ENCODE measurements around the gene FYB1.

Gene FYB1

DNA sequence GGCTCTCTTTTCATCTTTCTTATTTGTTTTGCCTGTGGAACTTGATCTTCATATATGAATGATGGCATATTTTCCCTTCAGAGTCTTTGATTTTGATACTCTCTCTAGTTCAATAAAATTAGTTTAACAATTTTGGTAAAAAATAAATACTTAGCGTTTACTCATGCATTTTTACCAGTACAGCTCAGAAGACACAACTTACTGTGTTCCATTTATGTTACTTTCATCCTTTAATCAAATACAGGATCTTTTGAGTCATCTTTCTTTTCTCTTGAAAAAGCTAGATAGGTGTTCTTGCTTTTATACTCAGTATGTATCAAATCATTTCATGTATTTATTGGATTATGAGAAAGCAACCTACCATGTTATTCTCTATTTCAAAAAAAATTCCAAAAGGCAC is 98.0 kb downstream of the FYB1 start:
- no peak for DNase-seq (ENCODE audit: low read depth)

GRCh38 chr5:39120052-39120420 is 99.3 kb downstream of the FYB1 start:
- DNase-seq (ENCODE audit: low read depth), result no peak

DNA sequence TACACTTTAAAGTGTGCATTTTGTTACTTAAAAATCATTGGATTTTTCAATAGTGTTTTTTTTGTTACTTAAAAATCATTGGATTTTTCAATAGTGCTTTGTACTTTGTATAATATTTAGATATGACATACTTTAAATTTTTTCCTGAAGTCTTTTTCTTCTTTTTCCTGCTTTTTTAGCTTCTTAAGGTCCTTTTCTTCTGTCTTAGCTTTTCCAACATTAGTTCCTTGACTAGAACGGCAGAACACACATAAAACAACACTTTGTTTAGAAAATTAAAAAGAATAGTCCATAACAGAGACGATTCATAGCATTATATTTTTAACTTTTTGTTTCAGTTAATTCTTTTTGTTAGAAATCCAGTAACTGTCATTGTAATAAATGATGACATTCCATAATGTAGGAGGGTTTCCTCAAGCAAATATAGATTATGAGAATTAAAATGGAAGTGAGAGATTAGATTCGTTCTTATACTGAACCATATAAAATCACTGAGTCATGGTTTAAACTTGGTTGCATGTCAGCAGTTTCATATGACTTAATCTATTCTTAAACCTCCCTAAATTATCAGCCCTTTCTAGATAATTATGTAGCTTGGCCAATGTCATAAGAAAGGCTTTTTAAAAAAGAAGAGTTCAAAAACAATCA is 99.8 kb downstream of the FYB1 start:
- no peak for DNase-seq (ENCODE audit: low read depth)

DNA sequence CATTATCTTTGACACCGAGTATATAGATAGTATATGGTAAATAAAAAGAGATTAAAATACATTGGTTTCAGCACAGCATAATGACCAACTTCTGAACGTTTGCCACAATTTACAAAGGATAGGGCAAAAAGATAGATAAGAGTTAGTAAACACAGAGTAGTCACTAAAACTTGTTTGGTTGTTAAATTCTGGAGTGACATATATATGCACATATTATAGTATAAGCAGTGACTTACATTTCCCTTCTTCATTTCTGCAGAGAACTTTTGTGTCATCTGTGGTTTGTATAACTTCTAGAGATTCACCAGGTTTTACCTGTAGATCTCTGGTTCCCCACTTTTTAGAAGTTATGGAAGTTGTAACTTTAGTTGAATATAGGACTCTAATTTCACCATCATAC is 100.7 kb downstream of the FYB1 start:
- no peak for DNase-seq (ENCODE audit: low read depth)

DNA sequence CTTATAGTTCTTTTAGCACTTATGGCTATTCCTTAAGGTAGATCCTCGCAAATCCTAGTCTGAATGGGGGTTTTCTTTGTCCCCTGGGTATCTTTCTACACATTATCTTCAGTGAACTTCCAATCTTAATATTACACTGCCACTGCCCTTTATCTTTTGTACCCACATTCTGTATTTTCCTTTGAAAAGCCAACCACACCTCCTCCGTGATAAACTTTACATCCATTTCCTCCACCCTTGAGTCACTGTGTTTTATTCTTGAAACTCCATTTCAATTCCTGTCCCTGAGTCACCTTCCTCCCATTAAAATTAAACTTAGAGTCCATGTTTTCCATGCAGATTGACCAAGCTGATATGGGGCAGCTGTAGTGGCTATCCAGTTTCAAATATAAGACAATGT is 102.0 kb downstream of the FYB1 start:
- no peak for DNase-seq (ENCODE audit: low read depth)

DNA sequence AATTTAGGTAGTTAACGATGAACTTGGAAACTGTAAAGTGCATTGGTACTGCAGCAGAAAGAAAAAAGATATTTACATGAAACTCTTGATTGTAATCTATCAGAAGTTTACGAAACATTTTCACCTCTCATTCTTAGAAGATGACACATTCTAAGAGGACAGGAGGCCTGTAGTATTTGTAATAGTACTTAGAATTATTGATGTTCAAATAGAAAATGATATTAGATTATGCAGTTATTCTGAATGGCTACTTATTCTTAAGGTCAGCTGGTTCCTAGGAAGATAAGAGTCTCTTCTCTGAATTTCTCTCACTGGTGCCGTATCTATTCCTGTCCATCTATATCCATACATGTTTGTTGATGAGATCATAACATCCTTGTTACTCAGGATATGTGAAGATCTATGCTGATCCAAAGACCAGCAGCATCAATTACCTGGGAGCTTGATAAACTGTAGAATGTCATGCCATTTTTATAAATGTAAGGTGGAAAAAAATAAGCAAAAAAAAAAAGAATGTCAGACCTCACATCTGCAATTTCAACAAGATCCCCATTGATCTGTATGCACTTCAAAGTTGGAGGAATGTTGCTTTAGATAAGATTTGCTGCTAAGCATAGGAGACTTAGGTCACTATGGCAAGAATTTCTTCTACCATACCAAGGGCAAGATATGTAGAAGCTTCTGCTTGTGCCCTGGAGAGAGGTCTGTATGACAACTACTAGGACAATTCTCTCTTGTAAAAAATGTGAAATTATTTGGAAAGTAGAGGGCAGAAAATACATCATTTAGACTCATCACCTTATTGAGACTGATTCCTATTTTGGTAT is 102.8 kb downstream of the FYB1 start:
- DNase-seq (ENCODE audit: low read depth), result peak; percentile 16

- no peak for DNase-seq (ENCODE audit: low read depth)
These were observed 103.6 kb downstream of the FYB1 start for GRCh38 chr5:39115644-39116343.

DNA sequence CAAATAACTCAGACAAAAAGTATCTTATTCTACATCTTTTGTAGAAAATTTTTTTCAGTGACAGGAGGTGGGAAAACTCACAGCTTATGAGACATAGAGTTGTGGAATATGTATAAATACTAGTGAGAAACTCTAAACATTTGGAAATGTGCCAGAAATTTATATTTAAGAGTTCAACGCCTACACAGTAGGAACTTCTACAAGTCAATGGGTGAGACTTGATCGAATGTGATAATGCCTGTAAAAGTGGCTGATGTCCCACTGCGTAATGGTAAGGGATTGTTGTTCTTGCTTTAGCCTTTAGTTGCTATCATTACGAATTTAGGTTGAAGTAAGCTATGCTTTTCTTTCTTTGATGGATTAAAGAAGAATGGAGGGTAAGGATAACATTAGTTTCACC is 105.2 kb downstream of the FYB1 start:
- no peak for DNase-seq (ENCODE audit: low read depth)

- DNase-seq (ENCODE audit: low read depth), result no peak
These were observed 105.9 kb downstream of the FYB1 start for GRCh38 chr5:39113354-39113953.

- no peak for DNase-seq (ENCODE audit: low read depth)
These were observed 109.8 kb downstream of the FYB1 start for GRCh38 chr5:39109606-39110005.

GRCh38 chr5:39108987-39109386 is 110.4 kb downstream of the FYB1 start:
- no peak for DNase-seq (ENCODE audit: low read depth)

- DNase-seq (ENCODE audit: low read depth), result no peak
These were observed 112.0 kb downstream of the FYB1 start for GRCh38 chr5:39107350-39107749.

- peak; percentile 18 for DNase-seq (ENCODE audit: low read depth)
These were observed 113.0 kb downstream of the FYB1 start for GRCh38 chr5:39106322-39106721.

GRCh38 chr5:39104221-39104620 is 115.1 kb downstream of the FYB1 start:
- no peak for DNase-seq (ENCODE audit: low read depth)

DNA sequence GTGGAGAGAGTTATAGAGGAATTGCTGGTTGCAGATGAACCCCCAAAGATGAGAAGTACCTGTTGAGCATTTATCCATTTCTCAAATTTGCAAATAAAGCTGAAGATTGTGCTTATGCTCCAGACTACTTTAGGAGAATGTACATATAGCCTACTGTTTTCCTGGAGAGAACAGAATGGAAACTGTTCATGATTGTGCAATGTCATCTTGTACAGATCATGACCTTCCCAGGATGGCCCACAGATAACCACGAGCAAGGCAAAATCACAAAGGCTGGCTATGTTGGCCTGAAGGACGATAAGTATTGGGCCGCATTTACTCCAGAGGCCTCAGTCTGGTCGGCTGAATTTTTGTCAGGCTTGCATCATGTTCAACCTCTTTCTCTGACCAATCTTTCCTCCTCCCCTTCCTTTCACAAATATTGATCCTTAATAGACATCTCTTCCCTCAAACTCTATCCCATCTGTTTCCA is 116.6 kb downstream of the FYB1 start:
- DNase-seq (ENCODE audit: low read depth), result peak; percentile 41

DNA sequence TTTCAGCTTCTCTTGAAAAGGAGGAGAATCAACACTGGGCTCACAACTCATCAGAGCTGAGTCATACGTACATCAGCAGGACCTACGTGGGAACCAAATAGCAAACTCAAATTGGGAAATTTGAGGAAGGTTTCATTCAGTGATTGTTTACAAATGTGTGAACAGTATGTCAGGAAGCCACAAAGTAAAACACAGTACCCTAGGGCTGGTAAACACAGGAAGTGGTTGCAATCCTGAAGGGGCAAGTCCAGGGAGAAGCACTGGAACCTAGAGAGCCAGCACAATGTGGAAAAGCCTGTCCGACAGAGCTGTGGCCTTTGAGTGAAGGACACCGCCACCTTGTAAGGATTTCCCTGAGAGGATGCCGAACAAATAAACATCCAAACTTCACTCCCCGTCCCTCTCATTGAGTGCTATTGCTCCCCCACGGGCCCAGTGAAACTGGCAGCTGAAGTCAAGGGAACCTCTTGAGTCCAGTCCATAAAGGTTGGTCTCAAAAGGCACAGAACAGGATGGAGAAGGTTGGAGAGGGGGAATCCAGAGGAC is 118.4 kb downstream of the FYB1 start:
- peak; percentile 98 for DNase-seq (ENCODE audit: low read depth)

DNA sequence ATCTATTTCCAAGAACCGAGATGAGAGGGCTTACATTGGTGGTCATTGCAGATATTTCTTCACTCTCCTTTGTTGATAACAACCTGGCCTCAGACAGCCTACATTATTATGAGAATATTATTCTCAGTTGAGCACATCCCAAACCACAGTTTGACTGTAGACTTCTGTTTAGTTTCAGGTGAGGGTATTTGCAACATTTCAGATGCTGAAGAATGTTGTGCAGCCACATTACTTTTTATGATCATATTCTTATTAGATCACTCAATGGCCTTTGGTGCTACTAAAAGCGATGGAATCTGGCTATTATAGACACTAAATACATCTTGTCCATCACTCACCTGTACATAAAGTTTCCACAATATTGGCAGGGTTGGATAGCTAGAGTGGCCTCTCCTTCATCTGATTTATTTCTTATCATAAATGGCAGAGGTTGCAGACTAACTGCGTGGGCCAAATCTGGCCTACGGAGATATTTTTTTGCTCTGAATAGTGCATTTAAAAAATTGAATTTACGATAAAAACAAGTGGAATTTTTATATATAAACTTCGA is 119.0 kb downstream of the FYB1 start:
- peak; percentile 61 for DNase-seq (ENCODE audit: low read depth)

GRCh38 chr5:39099831-39100230 is 119.5 kb downstream of the FYB1 start:
- DNase-seq (ENCODE audit: low read depth), result no peak

GRCh38 chr5:39093352-39093751 is 126.0 kb downstream of the FYB1 start:
- DNase-seq (ENCODE audit: low read depth), result peak; percentile 55

DNA sequence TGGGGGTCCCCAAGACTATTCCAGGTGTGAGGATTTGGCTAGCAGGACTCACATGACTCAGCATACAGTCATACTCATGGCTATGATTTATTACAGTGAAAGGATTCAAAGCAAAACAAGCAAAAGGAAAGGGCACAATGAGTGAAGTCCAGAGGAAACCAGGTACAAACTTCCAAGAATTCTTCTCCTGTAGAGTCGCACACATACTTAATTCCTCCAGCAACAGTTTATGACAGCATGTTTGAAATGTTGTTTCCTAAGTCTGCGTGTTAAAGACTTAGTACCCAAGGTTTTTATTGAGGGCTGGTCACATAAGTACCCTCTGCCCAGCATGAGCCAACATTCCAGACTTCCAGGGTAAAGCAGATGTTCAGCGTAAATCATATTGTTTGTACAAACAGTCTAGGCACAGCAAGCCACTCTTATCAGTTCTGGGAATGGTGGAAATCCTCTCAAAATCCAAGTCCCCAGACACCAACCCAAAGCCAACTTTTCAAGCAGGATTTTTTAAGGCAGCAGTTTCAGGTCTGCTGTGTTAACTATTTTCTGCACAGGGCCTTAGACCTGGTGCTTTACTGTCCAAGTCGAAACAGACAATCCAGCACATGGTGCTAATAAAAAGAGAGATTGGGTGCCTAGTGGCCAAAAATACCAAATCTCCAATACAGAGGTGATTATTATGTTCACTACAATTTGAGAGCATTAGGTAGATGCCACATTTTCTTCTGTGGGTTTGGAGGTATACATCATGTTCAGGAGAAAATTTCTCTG is 126.6 kb downstream of the FYB1 start:
- peak; percentile 68 for DNase-seq (ENCODE audit: low read depth)

DNA sequence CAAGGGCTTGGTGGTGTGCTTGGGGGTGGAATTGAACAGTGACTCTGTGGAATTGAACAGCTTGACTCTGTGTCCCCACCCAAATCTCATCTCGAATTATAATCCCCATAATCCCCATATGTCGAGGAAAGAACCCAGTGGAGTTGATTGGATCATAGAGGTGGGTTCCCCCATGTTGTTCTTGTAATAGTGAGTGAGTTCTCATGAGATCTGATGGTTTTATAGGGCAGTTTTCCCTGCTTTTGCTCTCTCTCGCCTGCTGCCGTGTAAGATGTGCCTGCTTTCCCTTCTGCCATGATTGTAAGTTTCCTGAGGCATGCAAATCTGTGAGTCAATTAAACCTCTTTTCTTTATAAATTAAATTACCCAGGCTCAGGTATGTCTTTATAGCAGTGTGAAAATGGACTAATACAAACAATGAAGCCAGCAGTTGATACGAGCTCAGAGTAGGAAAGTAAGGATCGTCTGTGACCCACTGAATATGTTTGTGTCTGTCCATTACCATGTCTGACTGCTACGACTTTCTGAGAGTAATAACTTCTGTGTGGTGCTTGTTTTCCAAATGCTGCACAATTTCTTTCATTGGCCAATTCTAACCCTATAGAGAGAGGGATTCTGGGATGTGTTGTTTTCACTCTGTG is 127.3 kb downstream of the FYB1 start:
- no peak for DNase-seq (ENCODE audit: low read depth)

Measured in amniotic epithelial cell (primary cell).